HG02588 (cell line): ENCODE measurements around the gene TMCC2.
"Not testable (repeated sequence)": the region's sequence is repeated elsewhere in the genome, so short reads cannot be mapped to it uniquely, and the experiment has no call there.

Source experiments
- ATAC-seq: cut with Tn5 transposase; IDR thresholded peaks from one replicate; pipeline ENCODE4 v1.9.1; 2021; ENCODE audit warnings: mild to moderate bottlenecking, moderate library complexity; ENCODE audit not compliant: unreplicated experiment

Gene TMCC2

GRCh38 chr1:205276689-205277065 lies 48.9 kb downstream of the TMCC2 start:
- no peak for ATAC-seq

GRCh38 chr1:205279986-205280385 lies 52.2 kb downstream of the TMCC2 start:
- ATAC-seq, result no peak

- not testable (repeated sequence) for ATAC-seq
These were observed 53.1 kb downstream of the TMCC2 start for GRCh38 chr1:205280666-205281395.

- ATAC-seq, result no peak
These were observed 55.8 kb downstream of the TMCC2 start for GRCh38 chr1:205283270-205284147.

GRCh38 chr1:205284420-205285144 lies 56.8 kb downstream of the TMCC2 start:
- no peak for ATAC-seq

- ATAC-seq, result peak; percentile 29
These were observed 57.8 kb downstream of the TMCC2 start for GRCh38 chr1:205285381-205286101.

- no peak for ATAC-seq
These were observed 58.7 kb downstream of the TMCC2 start for GRCh38 chr1:205286335-205286950.

- ATAC-seq, result no peak
These were observed 59.3 kb downstream of the TMCC2 start for GRCh38 chr1:205287076-205287475.

GRCh38 chr1:205287767-205288559 lies 60.2 kb downstream of the TMCC2 start:
- ATAC-seq, result peak; percentile 72

- no peak for ATAC-seq
These were observed 63.9 kb downstream of the TMCC2 start for GRCh38 chr1:205291596-205291995.

- ATAC-seq, result no peak
These were observed 65.8 kb downstream of the TMCC2 start for GRCh38 chr1:205293350-205294074.

- no peak for ATAC-seq
These were observed 66.6 kb downstream of the TMCC2 start for GRCh38 chr1:205294175-205294917.

GRCh38 chr1:205294934-205295333 lies 67.2 kb downstream of the TMCC2 start:
- ATAC-seq, result no peak

GRCh38 chr1:205296154-205296553 lies 68.4 kb downstream of the TMCC2 start:
- no peak for ATAC-seq

- not testable (repeated sequence) for ATAC-seq
These were observed 69.9 kb downstream of the TMCC2 start for GRCh38 chr1:205297546-205298177.

- ATAC-seq, result no peak
These were observed 70.6 kb downstream of the TMCC2 start for GRCh38 chr1:205298191-205298994.

GRCh38 chr1:205300149-205300548 lies 72.4 kb downstream of the TMCC2 start:
- ATAC-seq, result no peak
